Sigmoid colon (tissue), 7 donors: ENCODE measurements around the gene CDK6. TPM values are rescaled to one million over a fixed set of nuclear protein-coding genes. Genes with fewer than 3 reads are reported as not detected.
"Not testable (repeated sequence)": the region's sequence is repeated elsewhere in the genome, so short reads cannot be mapped to it uniquely, and the experiment has no call there.

ENCODE experiments used
- DNase-seq: peaks from one replicate; pipeline ENCODE4 v3.0.0-alpha.2; 2019
- H3K27ac ChIP-seq, 4 donors: fragments of 200-600 bp; sonication (generic); one replicate each; pipeline ENCODE4 v1.5.1; 2016 to 2019; ENCODE audit warnings: mild to moderate bottlenecking in 1 of 4
- H3K27me3 ChIP-seq, 3 donors: fragments of 200-600 bp; sonication (generic); one replicate each; pipeline ENCODE4 v1.5.1; 2019; ENCODE audit warnings: mild to moderate bottlenecking in 1 of 3
- H3K36me3 ChIP-seq, 4 donors: fragments of 200-600 bp; sonication (generic); one replicate each; pipeline ENCODE4 v1.5.1; 2016 to 2019
- H3K4me1 ChIP-seq, 4 donors: fragments of 200-600 bp; sonication (generic); one replicate each; pipeline ENCODE4 v1.5.1; 2017 to 2019
- H3K4me3 ChIP-seq, 4 donors: fragments of 200-600 bp; sonication (generic); one replicate each; pipeline ENCODE4 v1.5.1; 2017 to 2019; ENCODE audit warnings: mild to moderate bottlenecking in 2 of 4, moderate library complexity in 1 of 4
- H3K9me3 ChIP-seq, 4 donors: fragments of 200-600 bp in 3 of 4; sonication (generic) in 3 of 4; one replicate each; pipeline versions ENCODE4 v1.5.1 to v1.6.1; 2013 to 2019
- EP300 ChIP-seq, 4 donors: sonication (generic); formaldehyde crosslinking; IDR thresholded peaks; one replicate each; pipeline ENCODE4 v1.6.1; 2017; ENCODE audit warnings: antibody characterized with exemption in 4 of 4
- POLR2A ChIP-seq, 2 donors: fragments of 450-650 bp; IDR thresholded peaks; one replicate each; pipeline ENCODE4 v1.6.1; 2016; ENCODE audit warnings: antibody characterized with exemption in 2 of 2, mild to moderate bottlenecking in 2 of 2, moderate library complexity in 2 of 2
- POLR2AphosphoS5 ChIP-seq, 4 donors: sonication (generic); formaldehyde crosslinking; IDR thresholded peaks; one replicate each; pipeline ENCODE4 v1.6.1; 2017; ENCODE audit warnings: antibody characterized with exemption in 4 of 4
- WGBS, 2 donors: extraction: QIAGEN DNeasy Blood & Tissue Kit; methylation state at CpG; one replicate each; pipeline ENCODE4 v1.1.7; 2013; 5-methylcytosine and 5-hydroxymethylcytosine counted together
- intact Hi-C: fragments of 100-400 bp; cut with DNase I; formaldehyde crosslinking; loops from one replicate; pipeline ENCODE4 v1.15.1; 2023
- polyA plus RNA-seq, 3 donors: library from polyadenylated mRNA; stranded (reverse); fragments of 200-250 nt; gene quantifications; one replicate each; pipeline ENCODE4 v1.2.3, GENCODE V29; 2013
- total RNA-seq, 4 donors: library from RNA; depleted of rRNA; stranded (reverse); fragments of >200 nt; gene quantifications; one replicate each; pipeline ENCODE4 v1.1.0, GENCODE V29; 2016
- TF ChIP-seq, protein P1 (sequence below), 4 experiments: fragments of 450-650 bp in 3 of 4; fragments of 200-600 bp in 1 of 4; IDR thresholded peaks; one replicate each; pipeline ENCODE4 v1.5.1; 2016 to 2019; ENCODE audit warnings: antibody characterized with exemption in 4 of 4, mild to moderate bottlenecking in 3 of 4, moderate library complexity in 2 of 4
- donor health status: healthy with polysubstance abuse.
- donor health status: Bipolar disorder and iron deficiency.
- donor health status: healthy.

CDK6 gene
- total and polyA plus RNA-seq, 7 donors: 2.4 to 25.8 (median 13.3) TPM

DNA sequence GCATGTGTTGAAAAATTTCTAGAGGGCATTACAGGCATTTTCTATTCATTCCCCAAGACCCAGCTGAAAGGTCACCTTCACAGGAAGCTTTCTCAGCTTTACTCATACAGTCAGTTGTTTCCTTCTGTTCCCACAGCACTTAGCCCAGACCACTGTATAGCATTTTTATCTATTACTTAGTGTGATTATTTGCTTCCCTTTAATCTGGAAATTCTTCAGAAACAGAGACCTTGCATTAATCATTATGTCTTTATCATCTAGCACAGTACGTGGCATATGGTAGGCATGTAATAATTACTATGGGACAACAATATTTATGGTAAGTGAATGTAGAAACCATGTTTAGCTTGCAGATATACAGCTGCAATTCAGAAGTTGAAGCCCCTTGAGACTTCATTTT is 38.2 kb upstream of the CDK6 start:
- intact Hi-C loops: no loop called here
- Histone ChIP-seq H3K36me3 (no peaks in the 10 kb centered on the region), H3K9me3 (no peaks in the 10 kb centered on the region), H3K27me3 (no peaks in the 10 kb centered on the region), H3K27ac (no peak overlapping the region), H3K4me3 (no peak overlapping the region), H3K4me1 (no peaks in the 10 kb centered on the region)
- WGBS, 2 donors: 88 to 94% methylated on average over 1 of the region's 1 CpG
- DNase-seq: no peak
- TF ChIP-seq EP300 (IDR thresholded peaks at IDR 0.05): no peak
- TF ChIP-seq POLR2A (IDR thresholded peaks at IDR 0.05): no peak
- no peak for TF ChIP-seq POLR2AphosphoS5 (IDR thresholded peaks at IDR 0.05)
- TF ChIP-seq, protein P1, sequence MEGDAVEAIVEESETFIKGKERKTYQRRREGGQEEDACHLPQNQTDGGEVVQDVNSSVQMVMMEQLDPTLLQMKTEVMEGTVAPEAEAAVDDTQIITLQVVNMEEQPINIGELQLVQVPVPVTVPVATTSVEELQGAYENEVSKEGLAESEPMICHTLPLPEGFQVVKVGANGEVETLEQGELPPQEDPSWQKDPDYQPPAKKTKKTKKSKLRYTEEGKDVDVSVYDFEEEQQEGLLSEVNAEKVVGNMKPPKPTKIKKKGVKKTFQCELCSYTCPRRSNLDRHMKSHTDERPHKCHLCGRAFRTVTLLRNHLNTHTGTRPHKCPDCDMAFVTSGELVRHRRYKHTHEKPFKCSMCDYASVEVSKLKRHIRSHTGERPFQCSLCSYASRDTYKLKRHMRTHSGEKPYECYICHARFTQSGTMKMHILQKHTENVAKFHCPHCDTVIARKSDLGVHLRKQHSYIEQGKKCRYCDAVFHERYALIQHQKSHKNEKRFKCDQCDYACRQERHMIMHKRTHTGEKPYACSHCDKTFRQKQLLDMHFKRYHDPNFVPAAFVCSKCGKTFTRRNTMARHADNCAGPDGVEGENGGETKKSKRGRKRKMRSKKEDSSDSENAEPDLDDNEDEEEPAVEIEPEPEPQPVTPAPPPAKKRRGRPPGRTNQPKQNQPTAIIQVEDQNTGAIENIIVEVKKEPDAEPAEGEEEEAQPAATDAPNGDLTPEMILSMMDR (IDR thresholded peaks at IDR 0.05): no peak

DNA sequence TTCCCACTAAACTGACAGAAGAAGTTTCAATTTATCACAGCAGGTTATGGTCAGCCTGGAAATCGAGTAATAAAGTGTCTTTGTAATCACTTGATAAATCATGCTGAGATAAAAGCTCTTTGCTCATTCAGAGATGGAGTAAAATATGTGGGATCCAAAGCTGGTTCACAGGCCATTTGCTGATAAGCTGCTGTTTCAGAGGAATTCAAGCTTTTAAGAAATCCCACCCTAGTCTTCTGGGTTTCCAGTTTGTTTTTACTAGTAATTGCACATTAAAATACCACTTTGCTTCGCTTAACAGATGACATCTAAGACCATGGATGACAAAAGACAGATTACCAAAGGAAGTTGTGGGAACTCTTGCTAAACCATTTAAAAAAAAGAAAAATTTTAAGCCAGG is 37.4 kb upstream of the CDK6 start:
- whole genome bisulfite sequencing, 2 donors: 58 to 78% methylated on average over 2 of the region's 2 CpGs
- no peak overlapping the region for H3K4me3 ChIP-seq
- TF ChIP-seq, protein P1 (IDR thresholded peaks at IDR 0.05): no peak
- TF ChIP-seq POLR2A (IDR thresholded peaks at IDR 0.05): no peak
- TF ChIP-seq EP300 (IDR thresholded peaks at IDR 0.05): no peak
- no peak for TF ChIP-seq POLR2AphosphoS5 (IDR thresholded peaks at IDR 0.05)
- H3K27ac ChIP-seq: no peak overlapping the region
- H3K27me3 ChIP-seq: no peaks in the 10 kb centered on the region
- H3K9me3 ChIP-seq: peaks cover 0 to 4% (median 0%) of the 10 kb centered on the region in 4 donors
- DNase-seq: no peak
- intact Hi-C loops: no loop called here
- H3K36me3 ChIP-seq: no peaks in the 10 kb centered on the region
- H3K4me1 ChIP-seq: no peaks in the 10 kb centered on the region

DNA sequence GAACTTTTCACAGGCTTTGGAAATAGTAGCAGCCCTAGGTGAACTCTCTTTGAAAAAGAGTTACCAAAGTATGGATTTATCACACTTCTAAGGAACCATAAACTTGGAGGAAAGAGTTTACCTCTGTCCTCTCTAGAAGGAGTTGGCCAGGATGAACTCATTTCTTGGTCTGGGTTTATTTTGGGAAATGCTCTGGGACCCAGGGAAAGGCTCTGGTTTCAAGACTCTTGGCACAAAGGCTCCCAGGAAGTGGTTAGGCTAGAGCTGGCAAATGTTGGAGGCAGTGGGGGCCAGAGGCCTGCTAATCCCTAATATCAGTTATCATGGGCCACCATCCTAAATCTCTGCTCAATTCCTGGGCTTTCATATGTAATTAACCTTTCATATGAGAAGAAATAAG is 36.3 kb upstream of the CDK6 start:
- H3K4me1 ChIP-seq: no peaks in the 10 kb centered on the region
- H3K9me3 ChIP-seq: peaks cover 0 to 5% (median 2%) of the 10 kb centered on the region in 4 donors
- no peak overlapping the region for H3K27ac ChIP-seq
- no peak for DNase-seq
- no peak overlapping the region for H3K4me3 ChIP-seq
- intact Hi-C loops: no loop called here
- TF ChIP-seq POLR2AphosphoS5 (IDR thresholded peaks at IDR 0.05) (no peak), EP300 (IDR thresholded peaks at IDR 0.05) (no peak), POLR2A (IDR thresholded peaks at IDR 0.05) (no peak)
- TF ChIP-seq, protein P1 (IDR thresholded peaks at IDR 0.05): no peak
- H3K27me3 ChIP-seq: no peaks in the 10 kb centered on the region
- H3K36me3 ChIP-seq: no peaks in the 10 kb centered on the region

DNA sequence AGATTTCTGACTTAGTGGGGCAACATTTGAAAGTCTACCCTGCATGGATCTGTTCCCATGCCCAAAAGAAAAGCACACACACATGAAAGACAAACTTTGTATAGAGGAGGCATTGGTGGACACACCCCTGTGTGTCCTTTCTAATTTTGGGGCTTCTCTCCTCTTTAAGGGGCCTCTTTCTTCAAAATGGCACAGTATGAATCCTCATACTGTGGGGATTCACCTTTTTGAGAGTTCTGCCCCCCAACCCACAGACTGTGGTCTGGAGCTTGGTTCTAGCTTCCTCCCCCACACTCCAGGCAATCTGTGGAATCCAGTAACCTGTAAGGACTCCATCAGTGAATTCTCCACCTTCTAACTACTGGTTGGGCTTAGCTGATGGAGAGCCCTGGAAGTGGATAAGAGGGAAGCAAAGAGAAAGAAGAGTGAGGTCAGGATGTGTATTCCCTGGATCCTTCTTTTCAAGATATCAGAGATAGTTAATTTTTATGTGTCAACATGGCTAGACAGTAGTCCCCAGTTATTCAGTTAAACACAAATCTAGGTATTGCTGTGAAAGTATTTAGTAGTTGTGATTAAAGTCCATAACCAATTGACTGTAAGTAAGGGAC is 32.4 kb upstream of the CDK6 start:
- H3K27ac ChIP-seq: no peak overlapping the region

DNA sequence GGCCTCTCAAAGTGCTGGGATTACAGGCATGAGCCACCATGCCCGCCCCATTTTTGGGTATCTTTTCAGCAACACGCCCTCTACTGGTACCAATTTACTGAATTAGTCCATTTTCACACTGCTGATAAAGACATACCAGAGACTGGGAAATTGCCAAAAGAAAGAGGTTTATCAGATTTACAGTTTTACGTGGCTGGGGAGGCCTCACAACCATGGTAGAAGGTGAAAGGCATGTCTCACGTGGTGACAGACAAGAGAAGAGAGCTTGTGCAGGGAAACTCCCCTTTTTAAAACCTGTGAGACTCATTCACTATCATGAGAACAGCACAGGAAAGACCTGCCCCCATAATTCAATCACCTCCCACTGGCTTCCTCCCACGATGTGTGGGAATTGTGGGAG is 27.8 kb upstream of the CDK6 start:
- H3K4me3 ChIP-seq, DNase-seq, H3K27me3 ChIP-seq, intact Hi-C loops, H3K4me1 ChIP-seq, H3K9me3 ChIP-seq, H3K27ac ChIP-seq, H3K36me3 ChIP-seq: not testable (repeated sequence)
- WGBS, 2 donors: 67 to 68% methylated on average over 5 of the region's 5 CpGs

More for the DNA sequence above, 32.4 kb upstream of the CDK6 start:
- H3K9me3 ChIP-seq: peaks cover 0 to 5% (median 2%) of the 10 kb centered on the region in 4 donors
- no peaks in the 10 kb centered on the region for H3K36me3 ChIP-seq
- no peak overlapping the region for H3K4me3 ChIP-seq
- intact Hi-C loops: no loop called here
- TF ChIP-seq POLR2AphosphoS5 (IDR thresholded peaks at IDR 0.05) (no peak), EP300 (IDR thresholded peaks at IDR 0.05) (no peak), POLR2A (IDR thresholded peaks at IDR 0.05) (no peak)
- TF ChIP-seq, protein P1 (IDR thresholded peaks at IDR 0.05): no peak
- H3K27me3 ChIP-seq: no peaks in the 10 kb centered on the region
- H3K4me1 ChIP-seq: no peaks in the 10 kb centered on the region
- DNase-seq: no peak
